DMS 273 (cell line): Measurements from ENCODE around the gene FAP.

ENCODE experiments used
- DNase-seq: peaks from one replicate; lab custom pipeline; 2025; ENCODE audit not compliant: unreplicated experiment; lab: John Stamatoyannopoulos, UW

Gene FAP

DNA sequence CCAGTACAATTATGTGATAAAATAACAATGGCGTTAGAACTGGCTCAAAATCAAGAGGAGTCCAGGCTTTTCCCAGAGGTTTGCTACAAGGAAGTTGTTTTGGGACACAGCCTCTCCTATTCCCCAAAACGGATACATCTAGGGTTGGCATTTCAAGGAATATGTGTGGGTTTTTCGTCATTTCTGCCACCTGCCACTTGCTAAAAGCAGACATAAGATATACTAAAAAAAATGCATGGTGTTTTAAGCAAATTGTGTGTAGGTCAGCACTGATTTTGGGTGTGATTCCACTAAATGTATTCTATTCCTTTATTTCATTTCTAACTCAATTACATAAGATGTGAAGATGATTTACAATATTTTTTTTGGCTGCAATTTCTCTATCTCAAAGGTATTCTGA is 54.8 kb downstream of the FAP start:
- no peak for DNase-seq

DNA sequence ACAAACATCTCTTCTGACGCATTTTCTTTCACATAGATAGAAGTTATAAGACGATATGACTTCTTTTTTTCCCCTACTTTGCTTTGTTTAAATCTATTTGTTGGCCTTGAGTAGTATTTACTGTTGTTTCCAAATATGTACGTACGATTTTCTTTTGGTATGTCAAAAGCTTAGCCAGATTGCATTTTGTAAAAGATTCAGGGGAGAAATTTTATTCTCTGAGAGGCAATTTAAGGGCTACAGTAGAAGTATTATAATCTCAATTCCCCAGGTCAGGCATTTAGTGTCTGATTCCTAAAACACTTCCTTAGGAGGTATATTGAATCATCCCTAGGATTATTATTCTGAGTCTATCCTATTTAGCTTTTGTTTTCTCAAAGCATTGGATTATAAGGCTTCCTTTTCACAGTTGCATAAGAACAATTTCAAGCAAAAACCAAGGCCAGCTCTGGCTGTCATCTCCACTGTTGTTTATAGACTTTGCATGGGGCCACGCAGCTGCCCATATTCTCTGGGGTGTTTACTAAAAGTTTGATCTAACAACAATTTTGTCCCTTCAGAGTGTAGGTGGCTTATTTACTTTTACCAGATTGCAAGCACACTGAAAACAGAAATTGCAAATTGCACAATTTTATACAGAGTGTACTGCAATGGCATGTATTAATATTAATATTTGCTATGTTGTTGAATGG is 57.6 kb downstream of the FAP start:
- DNase-seq = no peak

DNA sequence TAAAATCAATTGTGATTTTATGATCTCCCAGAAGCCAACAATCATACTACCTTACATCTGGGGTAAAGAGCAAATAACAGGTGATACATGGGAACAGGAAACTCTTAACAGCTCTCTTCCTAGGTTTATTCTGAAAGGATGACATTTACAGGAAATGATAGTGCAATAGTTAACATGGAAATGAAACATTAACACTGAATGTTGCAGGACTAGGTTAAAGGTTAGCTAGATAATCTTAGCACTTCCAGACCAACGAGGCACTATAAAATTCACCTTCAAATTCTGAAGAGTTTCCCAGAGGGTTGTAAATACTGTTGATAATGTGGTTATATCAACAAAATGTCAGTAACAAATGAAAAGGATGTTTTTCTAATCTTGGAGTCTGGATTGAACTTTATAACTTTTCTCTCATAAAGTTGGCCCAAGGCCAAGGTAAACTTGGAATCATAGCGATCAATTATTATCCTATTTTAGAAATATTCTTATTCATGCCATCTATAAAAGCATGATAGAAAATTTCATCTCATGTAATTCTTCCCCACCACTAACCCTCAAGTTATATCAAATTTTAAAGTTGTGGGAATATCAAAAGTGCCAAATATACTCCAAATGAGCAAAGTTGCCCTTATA is 58.3 kb downstream of the FAP start:
- DNase-seq = no peak

DNA sequence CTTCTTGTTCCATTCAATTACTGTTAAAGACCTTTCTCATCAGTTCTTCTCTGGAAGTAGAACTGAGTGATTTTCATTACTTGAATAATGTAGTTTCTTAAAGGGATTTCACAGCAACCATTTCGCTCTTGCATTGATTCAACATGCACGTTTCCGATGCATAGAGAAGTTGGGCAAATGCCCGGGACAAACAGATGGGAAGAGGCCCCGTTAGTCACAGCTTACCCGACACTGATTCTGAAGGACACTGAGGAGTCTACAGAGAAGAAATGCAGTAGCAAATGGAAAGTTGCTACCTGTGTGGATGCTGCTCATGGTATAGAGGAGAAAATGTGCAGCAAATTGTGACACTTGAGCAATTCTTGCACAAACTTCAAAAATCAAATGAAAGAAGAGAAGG is 58.9 kb downstream of the FAP start:
- DNase-seq = peak; percentile 68

DNA sequence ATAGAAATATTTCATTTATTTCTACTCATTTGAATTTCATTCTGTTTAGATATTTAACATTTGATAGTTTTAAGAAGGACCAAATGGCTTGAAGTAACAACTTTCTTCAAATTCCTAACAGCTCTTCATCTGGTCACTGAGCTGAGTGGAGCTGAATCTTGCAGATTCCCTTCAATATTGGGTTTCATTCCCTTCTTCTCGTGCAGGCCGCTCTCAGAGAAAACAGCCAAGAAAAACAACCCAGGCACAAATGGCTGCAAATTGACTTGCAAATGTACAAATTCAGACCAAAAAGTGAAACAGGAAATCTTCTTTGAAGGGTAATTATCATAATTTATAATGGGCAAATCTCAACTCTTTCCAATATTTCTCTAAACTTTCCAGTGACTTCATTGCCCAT is 60.9 kb downstream of the FAP start:
- DNase-seq = no peak

DNA sequence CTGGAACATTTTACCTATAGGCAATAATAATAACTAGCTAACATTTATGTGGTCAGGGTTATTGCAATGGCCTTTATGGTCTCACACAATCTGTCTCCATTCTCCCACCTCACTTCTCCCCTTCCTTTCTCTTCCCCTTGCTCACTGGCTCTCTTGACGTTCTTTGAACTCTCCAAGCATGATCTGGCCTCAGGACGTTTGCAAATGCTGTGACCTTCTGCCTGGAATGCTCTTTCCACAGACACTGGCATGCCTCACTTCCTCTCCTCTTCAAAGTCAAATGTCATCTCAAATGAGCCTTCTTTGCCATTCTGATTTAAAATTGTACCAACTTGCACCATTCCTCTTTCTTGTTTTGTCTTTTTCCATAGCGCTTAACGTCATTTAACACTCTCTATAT is 65.9 kb downstream of the FAP start:
- no peak for DNase-seq

DNA sequence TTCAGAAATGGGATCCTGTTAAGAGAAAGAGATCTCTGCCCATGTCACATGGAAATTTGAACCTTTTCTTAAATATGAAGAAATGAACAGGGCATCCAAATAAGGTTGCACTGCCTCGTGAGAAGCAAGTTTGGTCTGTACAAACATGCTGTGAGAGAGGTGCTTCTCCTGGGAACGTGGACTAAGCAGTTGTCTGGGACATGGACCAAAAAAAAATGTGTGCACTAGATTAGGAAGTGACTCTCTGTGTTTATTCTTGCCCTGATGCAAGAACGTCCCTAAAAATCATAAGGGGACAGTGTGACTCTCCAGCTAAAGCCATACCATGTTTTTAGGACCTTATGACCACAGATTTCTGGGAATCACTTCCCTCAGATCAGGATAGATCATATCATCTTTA is 67.5 kb downstream of the FAP start:
- no peak for DNase-seq

DNA sequence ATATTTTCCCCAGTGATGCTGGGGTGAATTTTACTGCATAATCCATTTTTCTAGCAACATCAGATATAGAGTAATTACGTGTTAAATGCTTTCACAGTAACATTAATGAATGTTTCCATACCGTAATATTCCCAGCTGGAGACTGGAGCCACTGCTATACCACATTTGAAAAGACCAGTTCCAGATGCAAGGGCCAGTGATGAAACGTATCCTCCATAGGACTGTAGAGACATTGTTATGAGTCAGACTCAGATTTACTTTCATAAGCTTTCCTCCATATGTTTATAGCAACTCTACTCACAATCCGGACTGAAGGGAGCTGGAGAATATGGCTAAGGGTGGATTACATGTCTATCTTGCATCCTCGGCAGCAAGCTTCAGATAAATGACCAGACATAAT is 68.5 kb downstream of the FAP start:
- no peak for DNase-seq

DNA sequence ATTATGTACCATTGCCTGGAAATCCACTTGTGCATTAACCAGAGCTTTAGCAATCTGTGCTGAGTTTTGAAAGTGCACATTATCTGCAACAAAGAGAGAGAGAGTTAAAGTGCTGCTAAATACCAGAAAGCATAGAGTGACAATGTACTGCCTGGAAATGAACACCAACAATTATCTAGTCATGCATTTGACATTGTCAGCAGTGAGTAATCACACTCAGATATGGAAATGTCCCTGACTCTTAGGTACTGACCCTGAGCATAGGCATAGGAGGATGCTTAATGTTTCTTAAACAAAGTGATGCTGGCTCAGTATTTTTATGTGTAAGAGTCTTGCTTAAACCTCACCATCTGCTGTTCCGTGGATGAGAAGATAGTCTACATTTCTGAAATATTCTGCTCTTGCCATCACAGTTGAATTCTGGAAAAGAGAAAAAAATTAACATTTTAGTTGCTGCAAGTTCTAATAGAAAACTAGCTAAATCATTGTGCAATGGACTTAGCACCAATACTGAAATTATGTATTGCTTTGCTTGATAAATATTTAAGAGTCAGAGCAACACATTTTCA is 70.4 kb downstream of the FAP start:
- no peak for DNase-seq

DNA sequence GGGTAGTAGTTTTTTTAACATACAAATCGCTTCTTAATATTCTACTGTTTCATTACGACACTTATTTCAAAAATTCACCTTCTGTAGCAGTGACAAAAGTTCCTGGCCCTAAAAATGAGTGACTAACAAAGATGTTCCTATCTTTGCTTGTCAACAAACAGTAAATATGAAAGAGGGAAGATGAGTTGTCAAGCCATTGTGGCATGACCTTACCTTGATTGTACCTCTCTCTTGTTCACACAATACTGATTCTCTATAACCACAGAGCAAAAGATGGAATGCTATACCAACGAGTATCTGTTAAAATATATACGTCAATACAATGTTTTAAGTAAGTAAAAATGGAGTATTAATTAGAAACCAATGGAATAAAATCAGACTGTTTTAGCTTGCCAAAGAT is 76.5 kb downstream of the FAP start:
- DNase-seq = no peak

DNA sequence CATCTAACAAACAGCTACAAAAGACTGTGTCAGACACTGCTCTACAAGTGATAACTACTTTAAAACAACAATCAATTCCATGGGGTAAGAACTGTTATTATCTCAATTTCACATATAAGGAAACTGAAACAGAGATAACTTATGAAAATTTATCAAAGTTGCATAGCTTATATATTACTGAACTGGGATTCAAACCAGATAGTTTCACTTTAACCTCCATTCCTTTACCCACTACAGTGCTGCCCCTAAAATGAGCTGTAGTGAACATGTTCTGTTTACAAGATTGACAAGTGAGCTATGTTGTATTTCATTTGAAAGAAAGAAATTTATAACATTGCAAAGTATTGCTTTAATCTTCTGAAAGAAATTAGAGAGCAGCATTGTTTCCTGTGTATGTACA is 77.1 kb downstream of the FAP start:
- no peak for DNase-seq

DNA sequence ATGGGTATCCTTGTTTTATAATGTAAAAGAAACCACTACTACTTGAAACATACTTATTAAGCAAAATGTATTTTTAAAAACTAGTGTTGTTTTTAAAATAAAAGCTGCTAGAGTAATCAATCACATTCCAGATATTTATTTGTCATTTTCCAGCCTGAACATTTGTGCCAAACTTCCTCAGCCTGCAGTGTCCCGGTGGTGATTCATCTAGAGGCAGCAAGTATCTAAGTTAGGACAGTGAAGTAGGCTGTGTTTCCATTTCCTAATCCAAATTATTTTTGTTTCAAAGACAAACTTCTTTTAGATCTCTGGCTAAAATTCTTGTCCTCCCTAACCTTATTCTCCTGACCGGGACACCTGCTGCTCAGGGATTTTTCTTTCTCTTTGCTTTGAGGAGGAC is 78.4 kb downstream of the FAP start:
- no peak for DNase-seq

DNA sequence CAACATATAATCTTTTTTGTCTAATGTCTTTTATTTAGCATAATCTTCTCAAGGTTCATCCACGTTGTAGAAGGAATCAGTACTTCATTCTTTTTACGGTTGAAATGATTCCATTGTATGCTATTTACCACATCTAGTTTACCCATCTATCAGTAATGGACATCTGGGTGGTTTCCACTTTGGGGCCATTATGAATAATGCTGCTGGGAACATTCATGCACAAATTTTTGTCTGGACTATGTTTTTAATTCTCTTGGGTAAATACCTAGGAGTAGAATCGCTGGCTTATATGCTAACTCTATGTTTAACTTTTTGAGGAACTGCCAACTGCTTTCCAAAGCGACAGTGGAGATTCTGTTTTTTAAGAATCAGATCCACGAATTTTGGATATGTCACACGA is 83.8 kb downstream of the FAP start:
- DNase-seq = no peak

DNA sequence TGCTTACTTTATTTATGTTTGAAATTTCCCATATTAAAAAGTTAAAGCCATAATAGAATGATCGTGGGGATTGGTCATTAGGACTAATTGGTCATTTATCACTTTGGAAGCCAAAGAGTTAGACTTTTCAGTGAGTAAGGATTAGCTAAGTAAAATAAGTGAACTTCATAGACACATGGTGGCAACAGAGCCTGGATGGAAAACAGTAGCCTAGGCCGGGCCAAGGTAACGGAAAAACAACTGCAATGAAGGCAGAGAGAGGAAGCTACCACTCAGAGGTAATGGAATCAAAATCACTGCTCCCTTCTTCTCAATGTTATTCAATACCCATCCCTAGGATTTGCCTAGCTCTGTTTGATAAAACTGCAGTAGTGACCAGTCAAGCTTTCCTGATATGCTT is 87.1 kb downstream of the FAP start:
- no peak for DNase-seq

DNA sequence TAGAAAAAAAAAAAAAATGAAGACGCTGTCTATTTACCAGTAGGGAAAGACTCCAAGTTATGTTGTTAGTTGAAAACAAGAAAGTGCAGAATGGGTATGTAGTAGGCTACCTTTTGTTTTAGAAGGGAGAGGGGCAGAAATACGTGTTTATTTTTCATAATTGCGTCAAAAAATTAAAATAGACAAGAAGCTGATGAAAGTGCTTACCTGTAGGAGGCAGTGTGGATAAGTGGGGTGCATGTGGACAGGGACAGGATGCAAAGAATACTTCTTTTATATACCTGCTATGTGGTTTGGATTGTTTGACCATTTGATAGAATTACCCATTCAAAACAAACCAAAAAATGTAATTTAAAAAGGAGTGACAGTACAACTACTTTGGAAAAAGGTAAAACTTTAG is 88.2 kb downstream of the FAP start:
- DNase-seq = no peak

DNA sequence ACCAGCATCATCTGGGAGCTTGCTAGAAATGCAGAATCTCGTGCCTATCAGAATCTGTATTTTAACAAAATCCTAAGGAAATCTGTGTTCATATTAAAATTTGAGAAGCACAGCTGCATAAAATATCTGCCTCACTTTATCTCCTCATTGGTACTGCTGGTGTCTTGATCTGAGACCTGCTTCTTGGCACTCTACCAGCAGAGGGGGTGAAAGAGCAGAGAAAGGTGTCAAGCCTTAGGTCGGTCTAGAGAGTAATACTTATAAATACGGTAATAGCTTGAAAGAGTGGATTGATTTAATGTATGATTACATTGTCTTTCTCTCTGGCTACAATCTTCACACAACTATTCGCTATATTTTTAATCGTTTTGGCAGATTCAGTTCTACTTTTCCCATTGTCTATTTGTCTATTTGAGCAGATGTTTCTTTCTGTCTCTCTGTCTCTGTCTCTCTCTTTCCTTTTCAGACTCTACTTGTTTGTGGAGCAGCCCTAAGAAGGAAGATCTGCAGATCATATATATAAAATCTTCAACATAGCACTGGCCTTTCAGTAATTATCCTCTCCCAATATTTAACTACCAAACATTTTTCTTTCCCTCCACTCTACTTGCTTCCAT is 89.5 kb downstream of the FAP start:
- DNase-seq = peak; percentile 86

DNA sequence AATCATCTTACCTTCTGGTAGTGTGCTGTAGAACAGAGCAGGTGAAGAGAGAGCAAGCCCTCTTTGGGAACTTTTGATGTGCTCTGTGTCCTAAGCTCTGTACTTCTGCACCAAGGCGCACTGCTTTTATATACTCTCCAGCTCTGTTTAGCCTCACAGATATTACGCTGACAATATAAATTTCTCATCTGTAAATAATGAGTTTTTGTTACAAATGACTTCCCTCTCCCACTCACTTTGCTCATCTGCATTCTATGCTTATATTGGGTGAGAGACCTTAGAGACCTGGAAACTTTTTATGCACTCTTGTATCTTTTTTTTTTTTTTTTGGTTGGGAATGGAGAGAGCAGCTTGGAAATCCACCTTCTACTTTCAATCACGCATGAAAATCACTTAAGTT is 91.1 kb downstream of the FAP start, which contains the start of gene GCG:
Gene GCG, minus strand, starts transcription at position 101 of the 400 bp plus-strand sequence. CDS start 3,069 bp downstream, outside the sequence.
- no peak for DNase-seq

DNA sequence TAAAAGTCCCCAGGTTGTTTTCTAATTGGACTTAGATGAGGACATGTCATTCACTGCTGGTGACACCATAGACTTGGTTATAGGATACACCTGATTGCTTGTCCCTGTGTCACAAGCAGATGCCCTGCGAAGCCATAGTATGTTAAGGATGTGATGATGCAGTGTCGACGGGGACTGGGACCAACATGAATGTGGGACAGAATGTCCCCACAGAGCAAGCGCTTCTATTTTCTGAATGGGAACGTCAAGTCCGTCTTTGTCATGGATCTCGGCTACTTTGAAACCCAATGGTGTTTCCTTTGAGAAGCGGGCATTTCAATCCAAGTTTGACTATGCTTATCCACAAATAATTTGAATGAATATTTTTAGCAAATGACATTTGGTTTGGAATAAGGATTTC is 93.3 kb downstream of the FAP start:
- DNase-seq = no peak

DNA sequence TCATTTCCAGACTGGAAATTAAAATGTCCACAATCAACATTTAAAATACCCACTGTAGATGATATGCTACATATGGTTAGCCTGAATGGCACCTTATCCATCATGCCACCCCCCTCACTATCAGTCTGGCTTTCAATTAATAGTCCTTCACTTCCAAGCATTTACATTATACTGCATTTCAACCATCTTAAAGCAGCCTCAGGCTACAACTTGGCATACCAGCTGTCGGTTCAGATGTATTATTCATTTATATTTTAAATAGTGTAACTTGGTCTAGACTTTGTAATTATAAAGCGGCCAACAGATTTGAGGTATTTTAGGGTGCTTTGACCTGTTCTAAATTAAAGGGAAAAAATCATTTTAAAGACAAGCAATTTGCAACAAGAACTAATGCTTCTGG is 93.8 kb downstream of the FAP start:
- peak; percentile 19 for DNase-seq

DNA sequence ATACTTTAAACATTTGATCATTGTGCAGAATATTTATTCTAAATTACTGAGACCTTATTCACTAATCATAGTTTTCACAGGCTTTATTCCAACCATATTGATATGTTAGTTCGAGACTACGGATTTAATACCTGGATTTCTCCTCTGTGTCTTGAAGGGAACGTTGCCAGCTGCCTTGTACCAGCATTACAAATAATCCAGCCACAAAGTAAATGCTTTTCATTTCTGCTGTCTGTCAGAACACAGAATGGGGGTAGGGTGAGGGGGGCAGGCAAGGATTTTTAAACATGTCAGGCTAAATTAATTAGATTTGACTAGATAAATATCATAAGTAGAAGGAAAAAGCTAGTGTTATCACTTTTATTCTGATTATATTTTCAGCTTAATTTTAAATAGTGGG is 94.3 kb downstream of the FAP start:
- no peak for DNase-seq

DNA sequence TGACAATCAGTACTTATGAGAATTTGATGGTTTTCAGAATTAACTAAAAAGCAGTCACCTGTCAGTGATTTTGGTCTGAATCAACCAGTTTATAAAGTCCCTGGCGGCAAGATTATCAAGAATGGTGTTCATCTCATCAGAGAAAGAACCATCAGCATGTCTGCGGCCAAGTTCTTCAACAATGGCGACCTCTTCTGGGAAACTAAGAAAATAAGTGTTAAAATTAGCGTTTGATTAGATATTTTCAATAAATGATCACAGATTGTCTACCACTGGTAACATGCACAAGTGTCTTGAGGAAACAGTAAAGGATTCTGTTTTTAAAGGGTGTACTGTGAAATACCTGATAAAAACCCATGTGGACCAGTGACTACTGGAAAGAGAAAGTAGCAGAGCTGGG is 99.3 kb downstream of the FAP start:
- DNase-seq = no peak

DNA sequence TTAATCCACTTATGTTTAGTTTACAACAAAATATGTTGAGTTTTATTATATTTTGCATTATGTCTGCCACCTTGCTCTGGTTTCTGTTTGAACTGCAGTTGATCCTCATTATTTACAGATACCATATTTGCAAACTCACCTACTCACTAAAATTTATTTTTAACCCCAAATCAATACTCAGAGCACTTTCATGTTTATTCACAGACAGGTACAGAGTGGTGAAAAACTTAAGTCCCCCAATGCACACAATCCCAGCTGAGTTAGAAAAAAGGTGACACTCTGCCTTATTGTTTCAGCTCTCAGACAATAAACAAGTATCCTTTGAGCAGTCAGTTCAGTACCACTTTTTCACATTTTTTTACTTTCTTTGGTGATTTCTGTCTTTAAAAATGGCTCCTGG is 104.9 kb downstream of the FAP start:
- DNase-seq = no peak
